NCI-H1417 (cell line): Measurements from ENCODE around the gene WDFY3.
"Not testable (repeated sequence)": the region's sequence is repeated elsewhere in the genome, so short reads cannot be mapped to it uniquely, and the experiment has no call there.

Experiments used
- DNase-seq, 3 experiments: peaks; one replicate each; lab custom pipeline; 2025; lab: John Stamatoyannopoulos, UW

The WDFY3 gene

GRCh38 chr4:84673475-84674240, 292.8 kb downstream of the WDFY3 start:
- no peak for DNase-seq

- no peak for DNase-seq
These were observed 294.3 kb downstream of the WDFY3 start for GRCh38 chr4:84672177-84672576.

- no peak for DNase-seq
These were observed 297.3 kb downstream of the WDFY3 start for GRCh38 chr4:84669201-84669600.

- no peak for DNase-seq
These were observed 300.1 kb downstream of the WDFY3 start for GRCh38 chr4:84666439-84666838.

- DNase-seq: not testable (repeated sequence)
These were observed 301.7 kb downstream of the WDFY3 start for GRCh38 chr4:84664767-84665166.

GRCh38 chr4:84661191-84661939, 305.1 kb downstream of the WDFY3 start:
- DNase-seq: no peak

- DNase-seq: no peak
These were observed 305.9 kb downstream of the WDFY3 start for GRCh38 chr4:84660606-84661005.

- DNase-seq: no peak
These were observed 314.0 kb downstream of the WDFY3 start for GRCh38 chr4:84652478-84652877.

- DNase-seq: no peak
These were observed 315.0 kb downstream of the WDFY3 start for GRCh38 chr4:84651499-84651898.

- peak in 1 of 3 experiments; percentile 33 for DNase-seq
These were observed 317.4 kb downstream of the WDFY3 start for GRCh38 chr4:84648863-84649647.

GRCh38 chr4:84648178-84648577, 318.3 kb downstream of the WDFY3 start:
- DNase-seq: no peak

- DNase-seq: peak in 2 of 3 experiments; percentile 11 to 56
These were observed 319.1 kb downstream of the WDFY3 start for GRCh38 chr4:84647312-84647884.

- no peak for DNase-seq
These were observed 322.4 kb downstream of the WDFY3 start for GRCh38 chr4:84644087-84644486.

- DNase-seq: peak in 1 of 3 experiments; percentile 15
These were observed 327.3 kb downstream of the WDFY3 start for GRCh38 chr4:84639145-84639544.

GRCh38 chr4:84638092-84638491, 328.4 kb downstream of the WDFY3 start:
- no peak for DNase-seq

GRCh38 chr4:84634961-84635360, 331.5 kb downstream of the WDFY3 start:
- DNase-seq: no peak

GRCh38 chr4:84632092-84632491, 334.4 kb downstream of the WDFY3 start:
- DNase-seq: no peak

- no peak for DNase-seq
These were observed 334.9 kb downstream of the WDFY3 start for GRCh38 chr4:84631573-84631972.

GRCh38 chr4:84626673-84627072, 339.8 kb downstream of the WDFY3 start:
- DNase-seq: no peak

GRCh38 chr4:84623661-84624060, 342.8 kb downstream of the WDFY3 start:
- DNase-seq: no peak

GRCh38 chr4:84622959-84623358, 343.5 kb downstream of the WDFY3 start:
- DNase-seq: no peak
